HepG2 (cell line): ENCODE results near the gene NRIP2. TPM values are rescaled to one million over a fixed set of nuclear protein-coding genes. Genes with fewer than 3 reads are reported as not detected.
A peak's percentile ranks its signal among the peaks of the same experiment; 100 is the strongest.

Experiments used
- HOXA5 ChIP-seq: sonication (generic); formaldehyde crosslinking; IDR thresholded peaks from 2 replicates; pipeline ENCODE4 v1.4.0; 2020; ENCODE audit warnings: missing genetic modification reagents
- RFX1 ChIP-seq: fragments of 450-650 bp; IDR thresholded peaks from 2 replicates; pipeline ENCODE4 v1.6.1; 2017
- TRIM24 ChIP-seq: sonication (generic); formaldehyde crosslinking; IDR thresholded peaks from 2 replicates; pipeline ENCODE4 v1.8.0; 2022; ENCODE audit warnings: mild to moderate bottlenecking, missing genetic modification reagents
- ZNF138 ChIP-seq: sonication (generic); formaldehyde crosslinking; IDR thresholded peaks from 2 replicates; pipeline ENCODE4 v1.5.0; 2020; ENCODE audit warnings: mild to moderate bottlenecking, low read depth, missing genetic modification reagents
- ZNF251 ChIP-seq: sonication (generic); formaldehyde crosslinking; IDR thresholded peaks from 2 replicates; pipeline ENCODE4 v1.9.0; 2021; ENCODE audit warnings: mild to moderate bottlenecking, missing genetic modification reagents
- ZNF709 ChIP-seq: sonication (generic); formaldehyde crosslinking; IDR thresholded peaks from 2 replicates; pipeline ENCODE4 v1.5.0; 2020; ENCODE audit warnings: mild to moderate bottlenecking, missing genetic modification reagents
- ZSCAN21 ChIP-seq: sonication (generic); formaldehyde crosslinking; IDR thresholded peaks from 2 replicates; pipeline ENCODE4 v1.8.0; 2022; ENCODE audit warnings: mild to moderate bottlenecking, missing genetic modification reagents, moderate library complexity, borderline replicate concordance
- polyA plus RNA-seq, 8 experiments: library from polyadenylated mRNA; depleted of rRNA in 3 of 8; stranded (reverse) in 7 of 8; unstranded in 1 of 8; fragments of >200 nt; fragmentation: Illumina TruSeq in 4 of 8; extraction: Trizol in 4 of 8; gene quantifications; 2 replicates each; pipeline versions ENCODE4 v1.2.1 to v1.2.3, GENCODE V29; 2011 to 2016; ENCODE audit warnings: low read depth in 4 of 8, missing spikeins in 1 of 8, mixed read lengths in 1 of 8; ENCODE audit not compliant: insufficient read depth in 1 of 8
- total RNA-seq, 5 experiments: library from RNA; depleted of rRNA; stranded (reverse); fragments of >200 nt; fragmentation: Illumina TruSeq; extraction: Trizol; gene quantifications; 2 replicates each; pipeline ENCODE4 v1.2.3, GENCODE V29; 2016; ENCODE audit warnings: low read depth in 1 of 5
- TF ChIP-seq, protein P1 (sequence below): sonication (generic); formaldehyde crosslinking; IDR thresholded peaks from 2 replicates; pipeline ENCODE4 v1.4.0; 2020; ENCODE audit warnings: mild to moderate bottlenecking, missing genetic modification reagents
- TF ChIP-seq, protein P2 (sequence below): sonication (generic); formaldehyde crosslinking; IDR thresholded peaks from 2 replicates; pipeline ENCODE4 v1.5.1; 2020; ENCODE audit warnings: mild to moderate bottlenecking, missing genetic modification reagents, moderate library complexity
- TF ChIP-seq, protein P3 (sequence below): sonication (generic); formaldehyde crosslinking; IDR thresholded peaks from 2 replicates; pipeline ENCODE4 v1.9.0; 2022; ENCODE audit warnings: low read depth, missing genetic modification reagents

The NRIP2 gene
- total and polyA plus RNA-seq, 2 of the 13 experiments (the other 11 are each of a cell fraction or from before 2014, with no cell fraction given): not detected

DNA sequence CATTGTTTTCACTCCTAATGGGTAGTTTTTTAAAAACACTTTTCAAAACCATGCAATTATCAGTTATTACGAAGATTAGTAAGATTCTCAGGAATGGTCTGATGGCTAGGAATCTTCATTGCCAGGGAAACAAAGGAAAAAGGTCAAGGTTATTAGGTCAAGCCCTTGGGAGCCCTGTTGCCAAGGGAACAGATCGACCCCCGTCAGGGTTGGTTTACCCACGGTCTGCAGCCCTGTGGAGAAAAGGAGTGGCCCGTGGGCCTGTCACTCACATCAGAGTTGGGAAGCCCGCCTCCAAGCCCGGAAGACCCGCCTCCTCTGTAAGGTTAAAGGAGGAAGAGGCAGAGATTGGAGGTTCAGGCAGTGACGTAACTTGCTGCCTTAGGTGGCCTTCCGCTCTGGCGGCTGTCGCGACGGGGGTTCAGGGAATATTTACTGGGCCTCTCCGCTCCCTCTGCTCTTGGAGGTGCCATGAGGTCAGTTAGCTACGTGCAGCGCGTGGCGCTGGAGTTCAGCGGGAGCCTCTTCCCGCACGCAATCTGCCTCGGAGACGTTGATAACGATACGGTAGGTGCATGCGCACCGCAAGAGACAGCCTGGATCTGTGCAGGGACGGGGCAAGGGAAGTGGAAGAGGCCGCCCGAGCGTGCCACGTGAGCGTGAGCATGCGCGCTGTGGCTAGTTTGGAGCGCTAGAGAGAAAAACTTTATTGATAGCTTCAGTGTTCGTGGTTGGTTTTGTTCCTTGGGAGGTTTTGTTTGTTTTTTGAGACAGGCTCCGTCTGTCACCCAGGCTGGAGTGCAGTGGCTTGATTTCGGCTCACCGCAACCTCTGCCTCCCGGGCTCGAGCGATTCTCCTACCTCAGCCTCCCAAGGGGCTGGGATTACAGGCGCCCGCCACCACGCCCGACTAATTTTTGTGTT is 22.3 kb downstream of the NRIP2 start, which contains the start of gene ITFG2 (continued):
- TF ChIP-seq, protein P1, sequence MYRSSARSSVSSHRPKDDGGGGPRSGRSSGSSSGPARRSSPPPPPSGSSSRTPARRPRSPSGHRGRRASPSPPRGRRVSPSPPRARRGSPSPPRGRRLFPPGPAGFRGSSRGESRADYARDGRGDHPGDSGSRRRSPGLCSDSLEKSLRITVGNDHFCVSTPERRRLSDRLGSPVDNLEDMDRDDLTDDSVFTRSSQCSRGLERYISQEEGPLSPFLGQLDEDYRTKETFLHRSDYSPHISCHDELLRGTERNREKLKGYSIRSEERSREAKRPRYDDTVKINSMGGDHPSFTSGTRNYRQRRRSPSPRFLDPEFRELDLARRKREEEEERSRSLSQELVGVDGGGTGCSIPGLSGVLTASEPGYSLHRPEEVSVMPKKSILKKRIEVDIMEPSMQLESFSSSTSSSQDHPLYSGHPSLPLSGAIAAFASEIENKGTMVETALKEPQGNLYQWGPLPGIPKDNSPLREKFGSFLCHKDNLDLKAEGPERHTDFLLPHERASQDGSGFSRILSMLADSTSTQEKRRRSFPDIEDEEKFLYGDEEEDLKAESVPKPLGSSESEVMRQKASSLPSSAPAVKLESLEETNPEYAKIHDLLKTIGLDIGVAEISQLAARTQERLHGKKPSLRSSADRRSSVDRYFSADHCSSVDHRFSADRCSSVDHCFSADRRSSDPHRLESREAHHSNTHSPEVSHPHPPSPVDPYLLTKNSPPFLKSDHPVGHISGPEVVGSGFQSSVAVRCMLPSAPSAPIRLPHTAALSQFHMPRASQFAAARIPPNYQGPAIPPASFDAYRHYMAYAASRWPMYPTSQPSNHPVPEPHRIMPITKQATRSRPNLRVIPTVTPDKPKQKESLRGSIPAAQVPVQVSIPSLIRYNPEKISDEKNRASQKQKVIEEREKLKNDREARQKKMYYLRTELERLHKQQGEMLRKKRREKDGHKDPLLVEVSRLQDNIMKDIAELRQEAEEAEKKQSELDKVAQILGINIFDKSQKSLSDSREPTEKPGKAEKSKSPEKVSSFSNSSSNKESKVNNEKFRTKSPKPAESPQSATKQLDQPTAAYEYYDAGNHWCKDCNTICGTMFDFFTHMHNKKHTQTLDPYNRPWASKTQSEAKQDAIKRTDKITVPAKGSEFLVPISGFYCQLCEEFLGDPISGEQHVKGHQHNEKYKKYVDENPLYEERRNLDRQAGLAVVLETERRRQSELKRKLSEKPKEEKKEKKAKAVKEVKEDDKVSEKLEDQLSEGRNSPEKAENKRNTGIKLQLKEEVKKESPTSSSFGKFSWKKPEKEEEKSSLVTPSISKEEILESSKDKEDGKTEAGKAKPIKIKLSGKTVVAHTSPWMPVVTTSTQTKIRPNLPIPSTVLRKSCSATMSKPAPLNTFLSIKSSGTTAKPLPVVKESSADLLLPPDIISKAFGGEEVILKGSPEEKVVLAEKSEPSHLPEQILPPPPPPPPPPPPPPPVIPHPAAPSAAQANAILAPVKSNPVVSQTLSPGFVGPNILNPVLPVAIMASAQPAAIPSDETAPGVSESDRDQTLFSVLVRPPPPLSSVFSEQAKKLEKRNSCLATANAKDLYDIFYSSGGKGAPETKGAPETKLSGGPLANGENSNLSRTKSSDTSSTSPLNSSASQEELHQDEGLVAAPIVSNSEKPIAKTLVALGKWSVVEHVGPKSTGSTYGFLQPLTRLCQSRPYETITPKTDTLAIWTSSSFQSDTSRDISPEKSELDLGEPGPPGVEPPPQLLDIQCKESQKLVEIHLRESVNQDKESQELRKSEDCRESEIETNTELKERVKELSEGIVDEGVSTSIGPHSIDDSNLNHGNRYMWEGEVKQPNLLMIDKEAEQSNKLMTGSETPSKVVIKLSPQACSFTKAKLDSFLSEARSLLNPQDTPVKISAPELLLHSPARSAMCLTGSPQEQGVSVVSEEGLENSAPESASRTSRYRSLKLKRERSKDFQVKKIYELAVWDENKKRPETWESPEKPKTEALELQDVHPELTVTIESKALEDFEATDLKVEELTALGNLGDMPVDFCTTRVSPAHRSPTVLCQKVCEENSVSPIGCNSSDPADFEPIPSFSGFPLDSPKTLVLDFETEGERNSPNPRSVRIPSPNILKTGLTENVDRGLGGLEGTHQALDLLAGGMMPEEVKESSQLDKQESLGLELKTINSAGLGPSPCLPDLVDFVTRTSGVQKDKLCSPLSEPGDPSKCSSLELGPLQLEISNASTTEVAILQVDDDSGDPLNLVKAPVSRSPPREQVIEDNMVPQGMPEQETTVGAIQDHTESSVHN (CRISPR knock-in tag): peak; percentile 80; the same call in 1 of the 2 replicates
- TF ChIP-seq RFX1 (peak; percentile 97), ZNF709 (no peak), ZNF138 (CRISPR knock-in tag) (no peak), ZSCAN21 (CRISPR knock-in tag) (peak; percentile 76; the same call in 1 of the 2 replicates), HOXA5 (peak; percentile 95), TRIM24 (CRISPR knock-in tag) (no peak), ZNF251 (CRISPR knock-in tag) (peak; percentile 87; the same call in 1 of the 2 replicates)
- TF ChIP-seq, protein P2, sequence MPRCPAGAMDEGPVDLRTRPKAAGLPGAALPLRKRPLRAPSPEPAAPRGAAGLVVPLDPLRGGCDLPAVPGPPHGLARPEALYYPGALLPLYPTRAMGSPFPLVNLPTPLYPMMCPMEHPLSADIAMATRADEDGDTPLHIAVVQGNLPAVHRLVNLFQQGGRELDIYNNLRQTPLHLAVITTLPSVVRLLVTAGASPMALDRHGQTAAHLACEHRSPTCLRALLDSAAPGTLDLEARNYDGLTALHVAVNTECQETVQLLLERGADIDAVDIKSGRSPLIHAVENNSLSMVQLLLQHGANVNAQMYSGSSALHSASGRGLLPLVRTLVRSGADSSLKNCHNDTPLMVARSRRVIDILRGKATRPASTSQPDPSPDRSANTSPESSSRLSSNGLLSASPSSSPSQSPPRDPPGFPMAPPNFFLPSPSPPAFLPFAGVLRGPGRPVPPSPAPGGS (CRISPR knock-in tag): peak; percentile 70; the same call in 1 of the 2 replicates
- TF ChIP-seq, protein P3, sequence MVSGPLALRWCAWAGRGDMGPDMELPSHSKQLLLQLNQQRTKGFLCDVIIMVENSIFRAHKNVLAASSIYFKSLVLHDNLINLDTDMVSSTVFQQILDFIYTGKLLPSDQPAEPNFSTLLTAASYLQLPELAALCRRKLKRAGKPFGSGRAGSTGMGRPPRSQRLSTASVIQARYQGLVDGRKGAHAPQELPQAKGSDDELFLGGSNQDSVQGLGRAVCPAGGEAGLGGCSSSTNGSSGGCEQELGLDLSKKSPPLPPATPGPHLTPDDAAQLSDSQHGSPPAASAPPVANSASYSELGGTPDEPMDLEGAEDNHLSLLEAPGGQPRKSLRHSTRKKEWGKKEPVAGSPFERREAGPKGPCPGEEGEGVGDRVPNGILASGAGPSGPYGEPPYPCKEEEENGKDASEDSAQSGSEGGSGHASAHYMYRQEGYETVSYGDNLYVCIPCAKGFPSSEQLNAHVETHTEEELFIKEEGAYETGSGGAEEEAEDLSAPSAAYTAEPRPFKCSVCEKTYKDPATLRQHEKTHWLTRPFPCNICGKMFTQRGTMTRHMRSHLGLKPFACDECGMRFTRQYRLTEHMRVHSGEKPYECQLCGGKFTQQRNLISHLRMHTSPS (CRISPR knock-in tag): 0 out of 2 replicates have a peak, but pooled peaks have one; percentile 21
